Embryonic facial prominence (tissue), 1 donor: ENCODE measurements around the gene USP28.
A peak's percentile ranks its signal among the peaks of the same experiment; 100 is the strongest.
"Not testable (repeated sequence)": the region's sequence is repeated elsewhere in the genome, so short reads cannot be mapped to it uniquely, and the experiment has no call there.

Experiments
- DNase-seq: peaks from one replicate; pipeline ENCODE4 v3.0.0-alpha.2; 2016; ENCODE audit errors: extremely low spot score

Gene USP28

DNA sequence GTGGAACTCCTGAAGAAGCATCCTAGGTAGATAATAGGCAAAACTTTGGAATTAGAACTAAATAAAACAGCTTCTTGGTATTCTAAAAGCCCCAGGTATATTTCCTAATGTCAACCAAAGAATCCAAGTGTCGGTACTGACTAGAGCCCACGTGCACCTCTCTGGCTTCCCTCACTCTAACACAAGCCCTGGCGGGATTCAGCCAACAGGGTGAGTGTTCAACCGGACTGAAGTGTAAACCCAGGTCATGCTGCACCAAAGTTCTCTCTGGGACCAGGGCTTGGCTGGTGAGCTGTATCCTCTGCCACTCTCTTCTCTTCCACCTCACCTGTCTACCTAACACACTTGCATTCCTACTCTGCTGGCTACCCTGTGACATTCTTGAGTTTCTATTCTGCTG lies 40.1 kb downstream of the USP28 start:
- DNase-seq: no peak

DNA sequence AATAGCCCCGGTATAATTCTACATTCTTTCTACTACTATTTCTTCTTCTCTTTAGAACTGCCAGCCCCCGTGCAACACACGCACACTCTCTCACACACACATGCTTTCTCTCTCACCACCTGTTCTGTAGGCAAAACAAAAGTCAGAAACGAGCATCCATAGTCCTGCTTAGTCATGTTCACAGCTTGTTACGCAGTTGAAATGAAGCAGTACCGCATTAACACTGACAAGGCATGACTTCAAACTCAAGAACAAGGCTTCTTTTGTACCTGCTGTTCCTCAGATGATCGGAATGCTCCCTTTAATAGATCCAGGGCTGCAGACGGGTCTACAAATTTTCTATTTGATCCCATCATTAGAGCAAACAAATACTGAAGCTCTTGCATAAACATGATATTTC lies 42.2 kb downstream of the USP28 start:
- no peak for DNase-seq

- DNase-seq: no peak
Observed at GRCh38 chr11:113831314-113831713, 44.1 kb downstream of the USP28 start.

DNA sequence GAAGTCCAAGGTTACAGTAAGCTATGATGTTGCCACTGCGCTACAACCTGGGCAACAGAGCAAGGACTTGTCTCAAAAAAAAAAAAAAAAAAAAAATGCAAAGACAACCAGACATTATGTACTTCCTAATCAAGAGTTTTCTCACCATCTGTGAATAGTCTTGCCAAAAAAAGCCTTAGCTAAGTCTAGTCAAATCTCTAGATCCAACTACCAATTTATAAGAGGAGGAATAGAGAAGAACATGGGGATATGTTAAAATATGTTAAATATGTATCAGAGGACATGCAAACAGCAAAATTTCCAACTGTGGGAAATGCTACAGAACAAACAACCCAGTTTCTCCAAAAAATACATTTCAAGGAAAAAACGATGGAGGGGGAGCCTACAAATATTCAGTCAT lies 45.6 kb downstream of the USP28 start:
- DNase-seq: no peak

DNA sequence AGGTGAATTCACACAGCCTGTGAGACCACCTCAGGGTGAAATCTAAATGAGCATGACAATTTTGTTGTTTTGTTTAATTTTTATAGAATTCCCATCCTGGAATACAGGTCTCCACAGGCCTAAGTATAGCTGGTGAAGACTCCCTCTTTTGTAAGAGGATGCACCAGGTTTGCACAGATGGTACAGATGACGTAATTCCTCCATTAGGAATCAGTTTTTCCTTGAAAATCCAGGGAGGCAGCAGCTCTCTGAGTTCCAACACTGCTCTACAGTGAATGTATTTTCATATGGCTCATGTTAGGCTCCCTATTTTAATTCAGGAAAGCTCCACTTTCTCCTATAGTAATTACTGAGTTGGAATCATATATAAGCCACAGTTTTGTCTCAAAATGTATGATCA lies 47.2 kb downstream of the USP28 start:
- DNase-seq: no peak

- DNase-seq: no peak
Observed at GRCh38 chr11:113827477-113827876, 47.9 kb downstream of the USP28 start.

DNA sequence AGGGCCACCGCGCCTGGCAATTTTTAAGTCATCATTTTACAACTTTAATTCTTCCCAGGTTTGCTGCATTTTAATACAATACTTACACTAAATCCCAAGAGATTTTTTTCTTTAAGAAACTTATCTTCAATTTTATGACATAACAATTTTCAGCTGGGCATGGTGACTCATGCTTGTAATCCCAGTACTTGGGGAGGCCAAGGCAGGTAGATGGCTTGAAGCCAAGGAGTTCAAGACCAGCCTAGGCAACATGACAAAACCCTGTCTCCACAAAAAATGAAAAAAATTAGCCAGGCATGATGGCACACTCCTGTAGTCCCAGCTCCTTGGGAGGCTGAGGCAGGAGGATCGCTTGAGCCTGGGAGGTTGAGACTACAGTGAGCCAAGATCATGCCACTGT lies 56.9 kb downstream of the USP28 start:
- DNase-seq: no peak

DNA sequence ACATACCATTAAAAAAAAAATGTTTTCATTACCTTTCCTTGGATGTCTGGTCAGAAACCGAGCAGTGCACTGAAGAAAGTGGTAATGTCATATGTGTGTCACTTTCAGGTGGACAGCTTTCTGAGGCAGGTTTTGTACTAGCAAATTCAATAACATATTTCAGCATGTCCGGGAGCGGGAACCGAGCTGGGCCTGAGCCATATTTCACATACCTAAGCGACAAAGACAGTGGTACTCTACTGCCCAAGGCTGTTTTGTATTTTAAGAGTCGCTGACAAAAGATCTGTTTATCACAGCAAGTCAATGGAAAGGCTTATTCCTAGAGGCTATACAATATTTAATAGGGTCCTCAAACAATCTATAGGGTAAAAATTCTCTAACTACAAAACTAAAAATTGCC lies 57.7 kb downstream of the USP28 start:
- no peak for DNase-seq

- DNase-seq: no peak
Observed at GRCh38 chr11:113817162-113817561, 58.2 kb downstream of the USP28 start.

GRCh38 chr11:113814181-113814580 lies 61.2 kb downstream of the USP28 start:
- DNase-seq: no peak

DNA sequence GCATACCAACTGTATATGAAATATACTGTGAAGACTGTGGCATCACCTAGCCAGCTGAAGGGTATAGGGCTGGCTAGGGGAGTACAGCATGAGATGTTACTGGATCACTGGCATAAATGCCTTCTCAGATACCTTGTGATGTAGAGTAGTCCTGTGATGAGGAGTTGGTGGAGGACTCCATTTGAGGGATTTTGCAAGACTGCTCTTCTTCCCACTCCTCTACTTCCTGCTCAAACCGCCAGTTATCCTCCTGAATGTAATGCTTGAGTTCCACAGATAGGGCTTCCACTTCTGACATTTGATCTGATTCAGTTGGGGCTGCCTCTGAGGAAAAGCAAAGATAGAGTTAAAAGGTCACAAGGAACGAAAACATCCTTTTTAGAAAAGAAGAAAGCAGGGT lies 66.4 kb downstream of the USP28 start:
- DNase-seq: no peak

- no peak for DNase-seq
Observed at GRCh38 chr11:113806406-113806805, 69.0 kb downstream of the USP28 start.

DNA sequence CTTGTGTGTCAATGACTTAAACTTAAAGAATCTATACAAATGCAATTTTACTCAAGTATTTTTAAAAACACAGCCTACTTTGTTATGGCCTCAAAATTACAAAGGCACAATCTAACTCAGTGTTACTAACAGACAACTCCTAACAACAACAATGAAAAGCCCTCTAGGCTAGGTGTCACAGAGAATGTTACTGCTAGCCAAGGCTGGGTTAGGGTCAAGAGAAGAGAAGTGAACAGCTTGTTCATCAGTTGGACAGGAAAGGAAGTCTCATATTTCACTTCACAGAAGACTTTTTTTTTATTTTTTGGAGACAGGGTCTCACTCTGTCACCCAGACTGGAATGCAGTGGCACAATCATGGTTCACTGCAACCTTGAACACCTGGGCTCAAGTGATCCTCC lies 69.7 kb downstream of the USP28 start:
- DNase-seq: no peak

- no peak for DNase-seq
Observed at GRCh38 chr11:113802621-113803020, 72.8 kb downstream of the USP28 start.

- no peak for DNase-seq
Observed at GRCh38 chr11:113796663-113797259, 78.6 kb downstream of the USP28 start.

- DNase-seq: no peak
Observed at GRCh38 chr11:113789675-113790320, 85.6 kb downstream of the USP28 start.

- DNase-seq: not testable (repeated sequence)
Observed at GRCh38 chr11:113789016-113789415, 86.4 kb downstream of the USP28 start.

DNA sequence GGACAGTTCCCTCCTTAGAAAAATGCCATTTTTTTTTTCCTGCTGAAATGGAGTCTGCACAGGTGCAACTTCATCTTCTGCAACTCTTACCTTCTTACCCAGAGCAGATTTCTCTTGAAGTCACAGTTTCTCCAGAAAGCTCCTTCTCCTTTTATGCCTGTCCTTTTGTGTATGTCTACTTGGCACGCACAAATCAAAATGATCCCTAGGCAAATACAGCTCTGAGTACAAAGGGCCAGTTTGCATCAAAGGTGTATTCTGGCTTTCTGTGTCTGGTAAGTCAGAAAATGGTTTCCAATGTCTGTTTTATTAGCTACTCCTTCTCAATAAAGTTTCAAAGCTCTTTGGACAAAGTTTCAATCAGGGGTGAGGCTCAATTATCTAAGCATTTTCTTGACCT lies 93.2 kb downstream of the USP28 start:
- DNase-seq: no peak

DNA sequence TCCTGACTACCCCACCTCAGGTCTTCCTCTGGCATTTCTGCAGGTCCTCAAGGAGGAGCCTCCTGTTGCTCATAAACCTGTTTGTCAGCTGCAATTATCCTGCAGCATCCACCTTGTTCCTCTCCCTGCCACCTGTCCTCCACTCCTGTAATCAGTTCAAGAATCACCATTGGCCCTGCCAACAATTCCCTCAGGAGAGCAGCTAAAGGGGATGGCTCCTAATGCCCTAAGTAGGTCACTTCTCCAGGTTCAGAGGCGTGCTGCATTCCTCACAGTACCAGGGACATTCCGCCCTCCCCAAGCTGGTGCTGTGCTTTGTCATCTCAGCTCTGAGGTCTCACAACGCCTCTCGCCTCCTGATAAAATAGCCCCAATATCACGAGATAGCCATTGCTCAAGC lies 93.7 kb downstream of the USP28 start:
- no peak for DNase-seq

- DNase-seq: no peak
Observed at GRCh38 chr11:113779496-113779895, 95.9 kb downstream of the USP28 start, which contains the start of gene CLDN25. Gene CLDN25, plus strand, starts transcription at chr11:113779796. Its CDS starts 0 bp downstream, at chr11:113779796.

DNA sequence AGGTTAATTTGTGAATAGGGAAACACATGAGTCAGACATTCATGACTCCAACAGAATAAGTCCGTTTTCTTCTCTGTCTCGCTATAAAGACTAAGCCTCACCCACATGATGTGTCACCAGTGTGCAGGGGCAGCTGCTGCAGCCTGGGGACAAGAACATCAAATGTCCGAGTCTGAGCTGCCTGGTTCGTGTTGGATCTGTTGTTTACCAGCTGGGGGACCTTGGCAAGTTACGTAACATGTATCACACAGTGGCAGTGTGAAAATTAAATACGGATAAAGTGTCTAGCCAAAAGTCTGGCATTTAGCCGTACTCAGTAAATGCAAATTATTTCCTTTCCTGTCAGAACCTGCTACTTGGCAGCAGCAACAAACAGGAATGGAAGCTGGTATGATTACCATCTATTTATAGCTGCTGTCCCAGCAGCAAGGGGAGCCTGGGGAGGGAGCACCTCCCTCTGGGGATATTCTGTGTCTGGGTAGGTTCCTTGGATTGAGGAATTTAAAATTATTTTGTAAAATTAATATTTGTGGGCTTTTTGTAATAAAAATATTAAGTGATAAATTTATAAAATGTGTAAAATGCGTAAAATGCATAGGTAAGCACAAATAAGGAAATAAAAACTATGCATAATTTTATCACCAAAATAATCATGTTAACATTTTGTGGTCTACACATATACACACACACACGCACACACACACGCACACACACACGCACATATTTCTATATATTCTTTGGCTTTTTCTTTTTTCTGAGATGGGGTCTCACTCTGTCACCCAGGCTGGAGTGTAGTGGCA lies 97.1 kb downstream of the USP28 start:
- peak; percentile 22 for DNase-seq

- DNase-seq: no peak
Observed at GRCh38 chr11:113774174-113774503, 101.2 kb downstream of the USP28 start.
